IMR-90 (cell line): ENCODE measurements around the gene SYT2. TPM values are rescaled to one million over a fixed set of nuclear protein-coding genes. Genes with fewer than 3 reads are reported as not detected.

Experiments used
- ATAC-seq: fragments of 200-7000 bp; cut with Tn5 transposase; 2 replicates; pipeline ENCODE4 v1.9.1; 2020; ENCODE audit warnings: low read depth, mild to moderate bottlenecking, moderate library complexity
- BruUV-seq: library from RNA; stranded (reverse); fragments of 400-500 nt; replicated peaks from 2 replicates; lab custom pipeline; 2021; lab: Mats Ljungman, UMichigan
- CTCF ChIA-PET: fragments of 300-600 bp; formaldehyde crosslinking; extraction: SDS; loops from one replicate; lab custom pipeline; 2021; ENCODE audit warnings: antibody characterized with exemption; lab: Yijun Ruan, JAX
- POLR2A ChIA-PET: fragments of 300-600 bp; sonication (Branson Sonifier 250); formaldehyde crosslinking; loops from one replicate; lab custom pipeline; 2022; ENCODE audit warnings: antibody characterized with exemption; ENCODE audit not compliant: unreplicated experiment; lab: Charles Lee
- DNase-seq: peaks from one replicate; pipeline ENCODE4 v3.0.0; 2013
- H2AFZ ChIP-seq: replicated peaks from 2 replicates; pipeline ENCODE3; 2013; ENCODE audit warnings: low read length, mild to moderate bottlenecking; ENCODE audit not compliant: poor library complexity
- H2AK5ac ChIP-seq: 2 replicates; pipeline ENCODE4 v1.6.1; 2013; ENCODE audit warnings: low read depth, low read length, inconsistent platforms
- H2AK9ac ChIP-seq: replicated peaks from 2 replicates; pipeline ENCODE3; 2013; ENCODE audit warnings: mild to moderate bottlenecking, low read depth, low read length, moderate library complexity; ENCODE audit not compliant: poor library complexity
- H2BK120ac ChIP-seq: 2 replicates; pipeline ENCODE4 v1.6.1; 2013; ENCODE audit warnings: low read depth, low read length, inconsistent platforms
- H2BK15ac ChIP-seq: 3 replicates; pipeline ENCODE4 v1.6.1; 2013; ENCODE audit warnings: low read depth, low read length, inconsistent platforms
- H2BK20ac ChIP-seq: 2 replicates; pipeline ENCODE4 v1.6.1; 2013; ENCODE audit warnings: low read depth, mild to moderate bottlenecking, inconsistent platforms, low read length, moderate library complexity
- H2BK5ac ChIP-seq: 2 replicates; pipeline ENCODE4 v1.6.1; 2013; ENCODE audit warnings: mild to moderate bottlenecking, low read depth, low read length, inconsistent platforms; ENCODE audit not compliant: poor library complexity, severe bottlenecking
- H3K14ac ChIP-seq: replicated peaks from 2 replicates; pipeline ENCODE4 v1.6.1; 2013; ENCODE audit warnings: low read depth, low read length, inconsistent platforms
- H3K18ac ChIP-seq: 2 replicates; pipeline ENCODE4 v1.6.1; 2013; ENCODE audit warnings: low read depth, low read length, control low read depth
- H3K23ac ChIP-seq: 2 replicates; pipeline ENCODE4 v1.6.1; 2013; ENCODE audit warnings: low read depth, low read length, inconsistent platforms
- H3K27ac ChIP-seq: 2 replicates; pipeline ENCODE4 v1.5.1; 2013; ENCODE audit warnings: mild to moderate bottlenecking, control low read depth, low read length; ENCODE audit not compliant: insufficient read depth
- H3K27me3 ChIP-seq: 2 replicates; pipeline ENCODE4 v1.6.1; 2013; ENCODE audit warnings: low read length; ENCODE audit not compliant: control insufficient read depth, insufficient read depth
- H3K36me3 ChIP-seq: 2 replicates; pipeline ENCODE4 v1.6.1; 2013; ENCODE audit warnings: low read length, mixed read lengths; ENCODE audit not compliant: control insufficient read depth, insufficient read depth
- H3K4ac ChIP-seq: 2 replicates; pipeline ENCODE4 v1.6.1; 2013; ENCODE audit warnings: low read depth, low read length, inconsistent platforms
- H3K4me1 ChIP-seq: 2 replicates; pipeline ENCODE4 v1.6.1; 2013; ENCODE audit warnings: low read length, mixed read lengths; ENCODE audit not compliant: control insufficient read depth, insufficient read depth
- H3K4me2 ChIP-seq: 2 replicates; pipeline ENCODE4 v1.6.1; 2013; ENCODE audit warnings: low read depth, mild to moderate bottlenecking, control low read depth, low read length, moderate library complexity
- H3K4me3 ChIP-seq: 2 replicates; pipeline ENCODE4 v1.5.1; 2013; ENCODE audit warnings: low read depth, mild to moderate bottlenecking, control low read depth, low read length, moderate library complexity; ENCODE audit not compliant: insufficient read depth
- H3K56ac ChIP-seq: 2 replicates; pipeline ENCODE4 v1.6.1; 2013; ENCODE audit warnings: low read length, inconsistent platforms; ENCODE audit not compliant: insufficient read depth; ENCODE audit errors: extremely low read depth
- H3K79me1 ChIP-seq, 2 experiments: 2 replicates each; pipeline ENCODE4 v1.6.1; 2013; ENCODE audit warnings: low read length in 2 of 2, inconsistent platforms in 1 of 2, low read depth in 1 of 2
- H3K9ac ChIP-seq: 2 replicates; pipeline ENCODE4 v1.6.1; 2013; ENCODE audit warnings: low read depth, low read length, control low read depth
- H3K9me1 ChIP-seq: 2 replicates; pipeline ENCODE4 v1.6.1; 2013; ENCODE audit warnings: low read length, inconsistent platforms; ENCODE audit not compliant: insufficient read depth
- H3K9me3 ChIP-seq: 2 replicates; pipeline ENCODE4 v1.6.1; 2013; ENCODE audit warnings: low read length; ENCODE audit not compliant: control insufficient read depth, insufficient read depth
- H4K20me1 ChIP-seq: 2 replicates; pipeline ENCODE4 v1.6.1; 2013; ENCODE audit warnings: low read length, inconsistent platforms; ENCODE audit not compliant: insufficient read depth
- H4K5ac ChIP-seq: 2 replicates; pipeline ENCODE4 v1.6.1; 2013; ENCODE audit warnings: mild to moderate bottlenecking, low read depth, low read length, control low read depth
- H4K8ac ChIP-seq, 2 experiments: 2 replicates each; pipeline ENCODE4 v1.6.1; 2013; ENCODE audit warnings: low read depth in 2 of 2, low read length in 2 of 2, control low read depth in 1 of 2, inconsistent platforms in 1 of 2
- H4K91ac ChIP-seq: 2 replicates; pipeline ENCODE4 v1.6.1; 2013; ENCODE audit warnings: low read depth, low read length, inconsistent platforms; ENCODE audit not compliant: insufficient read depth
- CEBPB ChIP-seq: IDR thresholded peaks from 2 replicates; pipeline ENCODE4 v1.6.1; 2012; ENCODE audit warnings: low read depth, low read length, improper control_type of control experiment
- CHD1 ChIP-seq: IDR thresholded peaks from 2 replicates; pipeline ENCODE4 v1.6.1; 2012; ENCODE audit warnings: low read depth, low read length, improper control_type of control experiment
- FOS ChIP-seq: fragments of 150-350 bp; IDR thresholded peaks from 2 replicates; pipeline ENCODE4 v1.6.1; 2016; ENCODE audit warnings: low read depth, low read length
- MAFK ChIP-seq: IDR thresholded peaks from 2 replicates; pipeline ENCODE4 v1.6.1; 2012; ENCODE audit warnings: low read depth, low read length, improper control_type of control experiment
- MAZ ChIP-seq: IDR thresholded peaks from 2 replicates; pipeline ENCODE4 v1.6.1; 2012; ENCODE audit warnings: low read depth, mild to moderate bottlenecking, low read length, improper control_type of control experiment, moderate library complexity, borderline replicate concordance
- MXI1 ChIP-seq: IDR thresholded peaks from 2 replicates; pipeline ENCODE4 v1.6.1; 2012; ENCODE audit warnings: low read depth, mild to moderate bottlenecking, low read length, moderate library complexity, borderline replicate concordance
- NFE2L2 ChIP-seq: fragments of 150-350 bp; IDR thresholded peaks from 2 replicates; pipeline ENCODE4 v1.6.1; 2016; ENCODE audit warnings: low read depth, mild to moderate bottlenecking, low read length
- POLR2A ChIP-seq: IDR thresholded peaks from 2 replicates; pipeline ENCODE4 v1.6.1; 2012; ENCODE audit warnings: mild to moderate bottlenecking, low read depth, low read length
- RAD21 ChIP-seq: IDR thresholded peaks from 2 replicates; pipeline ENCODE4 v1.6.1; 2012; ENCODE audit warnings: low read length, improper control_type of control experiment
- RCOR1 ChIP-seq: IDR thresholded peaks from 2 replicates; pipeline ENCODE4 v1.6.1; 2012; ENCODE audit warnings: mild to moderate bottlenecking, low read length, improper control_type of control experiment; ENCODE audit not compliant: insufficient replicate concordance
- RFX5 ChIP-seq: IDR thresholded peaks from 2 replicates; pipeline ENCODE4 v1.8.0; 2012; ENCODE audit warnings: low read depth, mild to moderate bottlenecking, low read length, moderate library complexity
- SMC3 ChIP-seq: fragments of 150-350 bp; IDR thresholded peaks from 2 replicates; pipeline ENCODE4 v1.6.1; 2016; ENCODE audit warnings: low read depth, mild to moderate bottlenecking, antibody characterized with exemption, low read length, moderate library complexity
- WGBS, 2 experiments: methylation state at CpG; one replicate each; pipeline versions ENCODE4 v1.1.5 to v1.1.7; 2013; ENCODE audit warnings: missing lambda C conversion rate in 2 of 2; ENCODE audit not compliant: insufficient read length in 1 of 2; ENCODE audit errors: extremely low coverage in 2 of 2; 5-methylcytosine and 5-hydroxymethylcytosine counted together
- dilution Hi-C: fragments of 300-500 bp; cut with HindIII; formaldehyde crosslinking; loops from one replicate; pipeline ENCODE4 v1.14.3; 2018; ENCODE audit warnings: low sequenced_read_pairs; ENCODE audit not compliant: unreplicated experiment
- in situ Hi-C: fragments of 300-500 bp; cut with MboI; formaldehyde crosslinking; loops from 3 replicates; pipeline ENCODE4 v1.14.3; 2019; ENCODE audit warnings: low sequenced_read_pairs, inconsistent platforms, mixed read lengths
- intact Hi-C: fragments of 100-400 bp; cut with micrococcal nuclease; formaldehyde crosslinking; loops from 2 replicates; pipeline ENCODE4 v1.10.0; 2022
- polyA plus RNA-seq, 3 experiments: library from polyadenylated mRNA; depleted of rRNA; stranded (reverse); fragments of >200 nt; gene quantifications; 2 replicates each; pipeline ENCODE4 v1.2.3, GENCODE V29; 2012; ENCODE audit warnings: low replicate concordance in 1 of 3
- total RNA-seq: library from RNA; depleted of rRNA; stranded (reverse); fragments of >200 nt; gene quantifications from 2 replicates; pipeline ENCODE4 v1.2.3, GENCODE V29; 2012
- TF ChIP-seq, protein P1 (sequence below): fragments of 150-350 bp; IDR thresholded peaks from 2 replicates; pipeline ENCODE4 v1.6.1; 2016; ENCODE audit warnings: low read depth, mild to moderate bottlenecking, low read length, moderate library complexity, borderline replicate concordance
- TF ChIP-seq, protein P2 (sequence below): fragments of 150-350 bp; IDR thresholded peaks from 2 replicates; pipeline ENCODE4 v1.6.1; 2017; ENCODE audit warnings: mild to moderate bottlenecking, antibody characterized with exemption, low read length, low read depth

The SYT2 gene
- total and polyA plus RNA-seq, 2 of the 4 experiments (the other 2 are of a cell fraction): under 0.01 TPM

GRCh38 chr1:202756391-202756790 is 46.1 kb upstream of the SYT2 start:
- H4K8ac ChIP-seq: no peak overlapping the region
- DNase-seq: no peak
- no peak overlapping the region for H3K4me2 ChIP-seq
- WGBS, 2 experiments: no CpG with 5 or more reads among the region's 2 CpGs
- H3K9me3 ChIP-seq: no peaks in the 10 kb centered on the region
- H2BK20ac ChIP-seq: no peak overlapping the region
- peaks cover 3% of the 10 kb centered on the region for H3K4me1 ChIP-seq
- no peak overlapping the region for H3K23ac ChIP-seq
- CTCF ChIA-PET: no interaction called here
- H4K91ac ChIP-seq: no peak overlapping the region
- no peak overlapping the region for H3K18ac ChIP-seq
- intact Hi-C loops: loop anchor here (10.0 kb wide), 1 partner anchor 238 kb away; no protein-coding TSS in a partner anchor
- no peak overlapping the region for H2BK120ac ChIP-seq
- no peak overlapping the region for H3K4ac ChIP-seq
- no peak overlapping the region for H2AFZ ChIP-seq
- no peaks in the 10 kb centered on the region for H3K27me3 ChIP-seq
- H2AK5ac ChIP-seq: no peak overlapping the region
- no peak overlapping the region for H3K14ac ChIP-seq
- BruUV-seq: no TSS peak
- H3K9me1 ChIP-seq: peaks cover 4% of the 10 kb centered on the region; the same call in 1 of the 2 replicates
- in situ Hi-C loops: loop anchor here (10.0 kb wide), 1 partner anchor 158 kb away; no protein-coding TSS in a partner anchor
- H3K9ac ChIP-seq: no peak overlapping the region
- H2BK5ac ChIP-seq: no peak overlapping the region
- H4K20me1 ChIP-seq: no peaks in the 10 kb centered on the region; the same call in 1 of the 2 replicates
- H2AK9ac ChIP-seq: no peak overlapping the region
- no peak overlapping the region for H3K56ac ChIP-seq
- no peak for ATAC-seq
- TF ChIP-seq RCOR1: no peak
- TF ChIP-seq, protein P1, sequence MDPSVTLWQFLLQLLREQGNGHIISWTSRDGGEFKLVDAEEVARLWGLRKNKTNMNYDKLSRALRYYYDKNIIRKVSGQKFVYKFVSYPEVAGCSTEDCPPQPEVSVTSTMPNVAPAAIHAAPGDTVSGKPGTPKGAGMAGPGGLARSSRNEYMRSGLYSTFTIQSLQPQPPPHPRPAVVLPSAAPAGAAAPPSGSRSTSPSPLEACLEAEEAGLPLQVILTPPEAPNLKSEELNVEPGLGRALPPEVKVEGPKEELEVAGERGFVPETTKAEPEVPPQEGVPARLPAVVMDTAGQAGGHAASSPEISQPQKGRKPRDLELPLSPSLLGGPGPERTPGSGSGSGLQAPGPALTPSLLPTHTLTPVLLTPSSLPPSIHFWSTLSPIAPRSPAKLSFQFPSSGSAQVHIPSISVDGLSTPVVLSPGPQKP: no peak
- no peak for TF ChIP-seq POLR2A
- no peak for TF ChIP-seq MAFK
- no peak for TF ChIP-seq MXI1
- no peak for TF ChIP-seq MAZ
- TF ChIP-seq CEBPB: no peak
- TF ChIP-seq, protein P2, sequence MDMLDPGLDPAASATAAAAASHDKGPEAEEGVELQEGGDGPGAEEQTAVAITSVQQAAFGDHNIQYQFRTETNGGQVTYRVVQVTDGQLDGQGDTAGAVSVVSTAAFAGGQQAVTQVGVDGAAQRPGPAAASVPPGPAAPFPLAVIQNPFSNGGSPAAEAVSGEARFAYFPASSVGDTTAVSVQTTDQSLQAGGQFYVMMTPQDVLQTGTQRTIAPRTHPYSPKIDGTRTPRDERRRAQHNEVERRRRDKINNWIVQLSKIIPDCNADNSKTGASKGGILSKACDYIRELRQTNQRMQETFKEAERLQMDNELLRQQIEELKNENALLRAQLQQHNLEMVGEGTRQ: no peak
- no peak for TF ChIP-seq FOS
- no peak for TF ChIP-seq SMC3
- TF ChIP-seq RAD21: no peak
- no peak for TF ChIP-seq CHD1
- no peak for TF ChIP-seq NFE2L2
- TF ChIP-seq RFX5: no peak
- H4K5ac ChIP-seq: no peak overlapping the region
- H3K27ac ChIP-seq: no peak overlapping the region
- H3K4me3 ChIP-seq: no peak overlapping the region
- peaks cover 3 to 26% of the 10 kb centered on the region in 2 experiments for H3K79me1 ChIP-seq
- dilution Hi-C loops: no loop called here
- H2BK15ac ChIP-seq: no peak overlapping the region
- POLR2A ChIA-PET: no interaction called here
- H3K36me3 ChIP-seq: peaks cover 68% of the 10 kb centered on the region
